GM20431 (cell line): ENCODE measurements around the gene SPTBN4.
"Not testable (repeated sequence)": the region's sequence is repeated elsewhere in the genome, so short reads cannot be mapped to it uniquely, and the experiment has no call there.

Experiments used
- in situ Hi-C: fragments of 300-500 bp; cut with MseI, MboI; formaldehyde crosslinking; loops from one replicate; pipeline ENCODE4 v1.15.0; 2020; ENCODE audit warnings: low sequenced_read_pairs; ENCODE audit not compliant: unreplicated experiment

SPTBN4 gene

GRCh38 chr19:40466985-40467734 lies at the start of gene SPTBN4:
TSS of gene SPTBN4 (plus strand) at chr19:40467001. CDS start at chr19:40472622, 5,621 bp downstream.
- in situ Hi-C loops: no loop called here

- in situ Hi-C loops: no loop called here
Observed at GRCh38 chr19:40417643-40417981, 49.2 kb upstream of the SPTBN4 start.

- in situ Hi-C loops: no loop called here
Observed at GRCh38 chr19:40418040-40418439, 48.8 kb upstream of the SPTBN4 start.

GRCh38 chr19:40419066-40419612 lies 47.7 kb upstream of the SPTBN4 start:
- in situ Hi-C loops: no loop called here

- in situ Hi-C loops: no loop called here
Observed at GRCh38 chr19:40419780-40420179, 47.0 kb upstream of the SPTBN4 start.

GRCh38 chr19:40420451-40420765 lies 46.4 kb upstream of the SPTBN4 start:
- in situ Hi-C loops: no loop called here

GRCh38 chr19:40420766-40421765 lies 45.7 kb upstream of the SPTBN4 start:
- in situ Hi-C loops: no loop called here

- in situ Hi-C loops: no loop called here
Observed at GRCh38 chr19:40421993-40422747, 44.6 kb upstream of the SPTBN4 start.

- in situ Hi-C loops: no loop called here
Observed at GRCh38 chr19:40422748-40423566, 43.8 kb upstream of the SPTBN4 start.

GRCh38 chr19:40423938-40424337 lies 42.9 kb upstream of the SPTBN4 start:
- in situ Hi-C loops: no loop called here

- in situ Hi-C loops: no loop called here
Observed at GRCh38 chr19:40424637-40425449, 42.0 kb upstream of the SPTBN4 start.

- in situ Hi-C loops: no loop called here
Observed at GRCh38 chr19:40425450-40426287, 41.1 kb upstream of the SPTBN4 start, which contains the start of gene SERTAD1. TSS of gene SERTAD1 (minus strand) at chr19:40425992. CDS start at chr19:40423546, 2,446 bp downstream.

GRCh38 chr19:40428197-40428596 lies 38.6 kb upstream of the SPTBN4 start:
- in situ Hi-C loops: not testable (repeated sequence)

GRCh38 chr19:40430242-40430641 lies 36.6 kb upstream of the SPTBN4 start:
- in situ Hi-C loops: not testable (repeated sequence)

GRCh38 chr19:40431698-40432097 lies 35.1 kb upstream of the SPTBN4 start:
- in situ Hi-C loops: no loop called here

- in situ Hi-C loops: not testable (repeated sequence)
Observed at GRCh38 chr19:40432760-40433159, 34.0 kb upstream of the SPTBN4 start.

GRCh38 chr19:40433391-40434216 lies 33.2 kb upstream of the SPTBN4 start:
- in situ Hi-C loops: no loop called here
